HEK293 (cell line): ENCODE measurements around the gene GRM2.

Experiments used
- FEZF1 ChIP-seq: fragments of 450-650 bp; formaldehyde crosslinking; IDR thresholded peaks from 2 replicates; pipeline ENCODE4 v1.5.1; 2016; ENCODE audit warnings: missing biosample characterization, missing genetic modification characterization
- HOXD13 ChIP-seq: sonication (generic); formaldehyde crosslinking; IDR thresholded peaks from 2 replicates; pipeline ENCODE4 v1.8.0; 2022; ENCODE audit warnings: missing genetic modification reagents, borderline replicate concordance
- KLF9 ChIP-seq: fragments of 450-650 bp; formaldehyde crosslinking; IDR thresholded peaks from 2 replicates; pipeline ENCODE4 v1.5.1; 2016; ENCODE audit warnings: missing biosample characterization, missing genetic modification characterization, low read depth
- SETDB1 ChIP-seq: IDR thresholded peaks from one replicate; pipeline ENCODE4 v1.6.1; 2017; ENCODE audit warnings: mild to moderate bottlenecking, low read length, moderate library complexity, mixed read lengths; ENCODE audit not compliant: insufficient read length
- SP2 ChIP-seq: fragments of 450-650 bp; formaldehyde crosslinking; IDR thresholded peaks from 2 replicates; pipeline ENCODE4 v1.5.1; 2016; ENCODE audit warnings: missing biosample characterization, missing genetic modification characterization
- SP7 ChIP-seq: fragments of 450-650 bp; formaldehyde crosslinking; IDR thresholded peaks from 2 replicates; pipeline ENCODE4 v1.5.1; 2016; ENCODE audit warnings: missing biosample characterization, missing genetic modification characterization
- ZBTB1 ChIP-seq: fragments of 450-650 bp; formaldehyde crosslinking; IDR thresholded peaks from 2 replicates; pipeline ENCODE4 v1.5.1; 2016; ENCODE audit warnings: missing biosample characterization, missing genetic modification characterization
- ZBTB21 ChIP-seq: fragments of 450-650 bp; formaldehyde crosslinking; IDR thresholded peaks from 2 replicates; pipeline ENCODE4 v1.5.1; 2017; ENCODE audit warnings: missing biosample characterization, missing genetic modification characterization
- ZFHX2 ChIP-seq: fragments of 450-650 bp; formaldehyde crosslinking; conservative IDR thresholded peaks from 2 replicates; pipeline ENCODE4 v1.5.1; 2016; ENCODE audit warnings: missing biosample characterization, missing genetic modification characterization
- ZIC2 ChIP-seq: fragments of 450-650 bp; formaldehyde crosslinking; IDR thresholded peaks from 2 replicates; pipeline ENCODE4 v1.5.1; 2016; ENCODE audit warnings: missing biosample characterization, missing genetic modification characterization
- ZNF169 ChIP-seq: fragments of 450-650 bp; formaldehyde crosslinking; IDR thresholded peaks from 2 replicates; pipeline ENCODE4 v1.5.1; 2016; ENCODE audit warnings: missing biosample characterization, missing genetic modification characterization
- ZNF211 ChIP-seq: fragments of 450-650 bp; formaldehyde crosslinking; IDR thresholded peaks from 2 replicates; pipeline ENCODE4 v1.5.1; 2016; ENCODE audit warnings: low read depth, missing biosample characterization, missing genetic modification characterization
- ZNF324 ChIP-seq: fragments of 450-650 bp; formaldehyde crosslinking; IDR thresholded peaks from 2 replicates; pipeline ENCODE4 v1.5.1; 2016; ENCODE audit warnings: missing biosample characterization, missing genetic modification characterization
- ZNF335 ChIP-seq: fragments of 450-650 bp; formaldehyde crosslinking; conservative IDR thresholded peaks from 2 replicates; pipeline ENCODE4 v1.5.1; 2016; ENCODE audit warnings: missing biosample characterization, missing genetic modification characterization
- ZNF416 ChIP-seq: fragments of 450-650 bp; formaldehyde crosslinking; IDR thresholded peaks from 2 replicates; pipeline ENCODE4 v1.5.1; 2016; ENCODE audit warnings: missing biosample characterization, missing genetic modification characterization
- ZNF623 ChIP-seq: fragments of 450-650 bp; formaldehyde crosslinking; IDR thresholded peaks from 2 replicates; pipeline ENCODE4 v1.5.1; 2016; ENCODE audit warnings: missing biosample characterization, missing genetic modification characterization
- ZNF670 ChIP-seq: fragments of 450-650 bp; formaldehyde crosslinking; IDR thresholded peaks from 2 replicates; pipeline ENCODE4 v1.5.1; 2016; ENCODE audit warnings: missing biosample characterization, missing genetic modification characterization, low read depth
- ZNF76 ChIP-seq: fragments of 450-650 bp; formaldehyde crosslinking; IDR thresholded peaks from 2 replicates; pipeline ENCODE4; 2016; ENCODE audit warnings: low read depth, missing biosample characterization, missing genetic modification characterization, borderline replicate concordance
- ZNF776 ChIP-seq: fragments of 450-650 bp; formaldehyde crosslinking; IDR thresholded peaks from 2 replicates; pipeline ENCODE4 v1.5.0; 2017; ENCODE audit warnings: missing biosample characterization, missing genetic modification characterization, borderline replicate concordance
- TF ChIP-seq, protein P1 (sequence below): fragments of 450-650 bp; formaldehyde crosslinking; IDR thresholded peaks from 2 replicates; pipeline ENCODE4; 2016; ENCODE audit warnings: missing biosample characterization, missing genetic modification characterization
- TF ChIP-seq, protein P2 (sequence below): fragments of 450-650 bp; formaldehyde crosslinking; IDR thresholded peaks from 2 replicates; pipeline ENCODE4 v1.5.1; 2016; ENCODE audit warnings: missing biosample characterization, missing genetic modification characterization
- TF ChIP-seq, protein P3 (sequence below): fragments of 450-650 bp; formaldehyde crosslinking; IDR thresholded peaks from 2 replicates; pipeline ENCODE4 v1.5.1; 2017; ENCODE audit warnings: missing biosample characterization, missing genetic modification characterization
- TF ChIP-seq, protein P4 (sequence below): fragments of 450-650 bp; formaldehyde crosslinking; IDR thresholded peaks from 2 replicates; pipeline ENCODE4 v1.5.1; 2017; ENCODE audit warnings: missing biosample characterization, missing genetic modification characterization
- TF ChIP-seq, protein P5 (sequence below): fragments of 450-650 bp; formaldehyde crosslinking; IDR thresholded peaks from 2 replicates; pipeline ENCODE4 v1.5.1; 2016; ENCODE audit warnings: missing biosample characterization, missing genetic modification characterization
- TF ChIP-seq, protein P6 (sequence below): fragments of 450-650 bp; formaldehyde crosslinking; IDR thresholded peaks from 2 replicates; pipeline ENCODE4 v1.5.1; 2017; ENCODE audit warnings: missing biosample characterization, missing genetic modification characterization
- TF ChIP-seq, protein P7 (sequence below): fragments of 450-650 bp; formaldehyde crosslinking; IDR thresholded peaks from 2 replicates; pipeline ENCODE4 v1.5.1; 2016; ENCODE audit warnings: missing biosample characterization, missing genetic modification characterization
- TF ChIP-seq, protein P8 (sequence below): fragments of 450-650 bp; formaldehyde crosslinking; IDR thresholded peaks from 2 replicates; pipeline ENCODE4 v1.5.1; 2016; ENCODE audit warnings: missing biosample characterization, missing genetic modification characterization

Gene GRM2

DNA sequence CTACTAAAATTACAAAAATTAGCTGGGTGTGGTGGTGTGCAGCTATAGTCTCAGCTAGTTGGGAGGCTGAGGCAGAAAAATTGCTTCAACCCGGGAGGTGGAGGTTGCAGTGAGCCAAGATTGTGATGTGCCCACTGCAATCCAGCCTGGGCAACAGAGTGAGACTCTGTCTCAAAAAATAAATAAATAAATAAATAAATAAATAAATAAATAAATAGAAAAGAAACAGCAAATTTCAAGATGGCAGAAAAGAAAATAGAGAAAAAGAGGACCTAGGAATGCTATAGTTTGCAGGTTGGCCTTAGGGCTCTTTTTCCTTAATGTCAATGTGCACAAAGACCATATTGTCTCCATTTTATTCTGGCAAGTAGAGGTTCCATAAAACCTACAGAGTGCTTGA lies 44.0 kb downstream of the GRM2 start (continued):
- TF ChIP-seq, protein P1, sequence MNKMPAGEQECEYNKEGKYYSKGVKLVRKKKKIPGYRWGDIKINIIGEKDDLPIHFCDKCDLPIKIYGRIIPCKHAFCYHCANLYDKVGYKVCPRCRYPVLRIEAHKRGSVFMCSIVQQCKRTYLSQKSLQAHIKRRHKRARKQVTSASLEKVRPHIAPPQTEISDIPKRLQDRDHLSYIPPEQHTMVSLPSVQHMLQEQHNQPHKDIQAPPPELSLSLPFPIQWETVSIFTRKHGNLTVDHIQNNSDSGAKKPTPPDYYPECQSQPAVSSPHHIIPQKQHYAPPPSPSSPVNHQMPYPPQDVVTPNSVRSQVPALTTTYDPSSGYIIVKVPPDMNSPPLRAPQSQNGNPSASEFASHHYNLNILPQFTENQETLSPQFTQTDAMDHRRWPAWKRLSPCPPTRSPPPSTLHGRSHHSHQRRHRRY (tag by site-specific recombination): no peak
- TF ChIP-seq ZIC2 (tag by site-specific recombination): no peak
- peak; percentile 64 for TF ChIP-seq ZNF623
- no peak for TF ChIP-seq ZBTB21 (tag by site-specific recombination)
- TF ChIP-seq KLF9 (tag by site-specific recombination): no peak
- no peak for TF ChIP-seq ZNF76
- no peak for TF ChIP-seq HOXD13 (CRISPR knock-in tag)
- no peak for TF ChIP-seq SP7 (tag by site-specific recombination)
- TF ChIP-seq FEZF1 (tag by site-specific recombination): no peak
- TF ChIP-seq, protein P2, sequence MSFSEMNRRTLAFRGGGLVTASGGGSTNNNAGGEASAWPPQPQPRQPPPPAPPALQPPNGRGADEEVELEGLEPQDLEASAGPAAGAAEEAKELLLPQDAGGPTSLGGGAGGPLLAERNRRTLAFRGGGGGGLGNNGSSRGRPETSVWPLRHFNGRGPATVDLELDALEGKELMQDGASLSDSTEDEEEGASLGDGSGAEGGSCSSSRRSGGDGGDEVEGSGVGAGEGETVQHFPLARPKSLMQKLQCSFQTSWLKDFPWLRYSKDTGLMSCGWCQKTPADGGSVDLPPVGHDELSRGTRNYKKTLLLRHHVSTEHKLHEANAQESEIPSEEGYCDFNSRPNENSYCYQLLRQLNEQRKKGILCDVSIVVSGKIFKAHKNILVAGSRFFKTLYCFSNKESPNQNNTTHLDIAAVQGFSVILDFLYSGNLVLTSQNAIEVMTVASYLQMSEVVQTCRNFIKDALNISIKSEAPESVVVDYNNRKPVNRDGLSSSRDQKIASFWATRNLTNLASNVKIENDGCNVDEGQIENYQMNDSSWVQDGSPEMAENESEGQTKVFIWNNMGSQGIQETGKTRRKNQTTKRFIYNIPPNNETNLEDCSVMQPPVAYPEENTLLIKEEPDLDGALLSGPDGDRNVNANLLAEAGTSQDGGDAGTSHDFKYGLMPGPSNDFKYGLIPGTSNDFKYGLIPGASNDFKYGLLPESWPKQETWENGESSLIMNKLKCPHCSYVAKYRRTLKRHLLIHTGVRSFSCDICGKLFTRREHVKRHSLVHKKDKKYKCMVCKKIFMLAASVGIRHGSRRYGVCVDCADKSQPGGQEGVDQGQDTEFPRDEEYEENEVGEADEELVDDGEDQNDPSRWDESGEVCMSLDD: no peak
- no peak for TF ChIP-seq ZNF169 (tag by site-specific recombination)
- TF ChIP-seq SETDB1: no peak
- no peak for TF ChIP-seq ZNF670 (tag by site-specific recombination)
- TF ChIP-seq, protein P3, sequence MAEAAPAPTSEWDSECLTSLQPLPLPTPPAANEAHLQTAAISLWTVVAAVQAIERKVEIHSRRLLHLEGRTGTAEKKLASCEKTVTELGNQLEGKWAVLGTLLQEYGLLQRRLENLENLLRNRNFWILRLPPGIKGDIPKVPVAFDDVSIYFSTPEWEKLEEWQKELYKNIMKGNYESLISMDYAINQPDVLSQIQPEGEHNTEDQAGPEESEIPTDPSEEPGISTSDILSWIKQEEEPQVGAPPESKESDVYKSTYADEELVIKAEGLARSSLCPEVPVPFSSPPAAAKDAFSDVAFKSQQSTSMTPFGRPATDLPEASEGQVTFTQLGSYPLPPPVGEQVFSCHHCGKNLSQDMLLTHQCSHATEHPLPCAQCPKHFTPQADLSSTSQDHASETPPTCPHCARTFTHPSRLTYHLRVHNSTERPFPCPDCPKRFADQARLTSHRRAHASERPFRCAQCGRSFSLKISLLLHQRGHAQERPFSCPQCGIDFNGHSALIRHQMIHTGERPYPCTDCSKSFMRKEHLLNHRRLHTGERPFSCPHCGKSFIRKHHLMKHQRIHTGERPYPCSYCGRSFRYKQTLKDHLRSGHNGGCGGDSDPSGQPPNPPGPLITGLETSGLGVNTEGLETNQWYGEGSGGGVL (tag by site-specific recombination): no peak
- TF ChIP-seq ZNF416 (tag by site-specific recombination): no peak
- TF ChIP-seq, protein P4, sequence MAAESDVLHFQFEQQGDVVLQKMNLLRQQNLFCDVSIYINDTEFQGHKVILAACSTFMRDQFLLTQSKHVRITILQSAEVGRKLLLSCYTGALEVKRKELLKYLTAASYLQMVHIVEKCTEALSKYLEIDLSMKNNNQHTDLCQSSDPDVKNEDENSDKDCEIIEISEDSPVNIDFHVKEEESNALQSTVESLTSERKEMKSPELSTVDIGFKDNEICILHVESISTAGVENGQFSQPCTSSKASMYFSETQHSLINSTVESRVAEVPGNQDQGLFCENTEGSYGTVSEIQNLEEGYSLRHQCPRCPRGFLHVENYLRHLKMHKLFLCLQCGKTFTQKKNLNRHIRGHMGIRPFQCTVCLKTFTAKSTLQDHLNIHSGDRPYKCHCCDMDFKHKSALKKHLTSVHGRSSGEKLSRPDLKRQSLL: no peak
- TF ChIP-seq, protein P5, sequence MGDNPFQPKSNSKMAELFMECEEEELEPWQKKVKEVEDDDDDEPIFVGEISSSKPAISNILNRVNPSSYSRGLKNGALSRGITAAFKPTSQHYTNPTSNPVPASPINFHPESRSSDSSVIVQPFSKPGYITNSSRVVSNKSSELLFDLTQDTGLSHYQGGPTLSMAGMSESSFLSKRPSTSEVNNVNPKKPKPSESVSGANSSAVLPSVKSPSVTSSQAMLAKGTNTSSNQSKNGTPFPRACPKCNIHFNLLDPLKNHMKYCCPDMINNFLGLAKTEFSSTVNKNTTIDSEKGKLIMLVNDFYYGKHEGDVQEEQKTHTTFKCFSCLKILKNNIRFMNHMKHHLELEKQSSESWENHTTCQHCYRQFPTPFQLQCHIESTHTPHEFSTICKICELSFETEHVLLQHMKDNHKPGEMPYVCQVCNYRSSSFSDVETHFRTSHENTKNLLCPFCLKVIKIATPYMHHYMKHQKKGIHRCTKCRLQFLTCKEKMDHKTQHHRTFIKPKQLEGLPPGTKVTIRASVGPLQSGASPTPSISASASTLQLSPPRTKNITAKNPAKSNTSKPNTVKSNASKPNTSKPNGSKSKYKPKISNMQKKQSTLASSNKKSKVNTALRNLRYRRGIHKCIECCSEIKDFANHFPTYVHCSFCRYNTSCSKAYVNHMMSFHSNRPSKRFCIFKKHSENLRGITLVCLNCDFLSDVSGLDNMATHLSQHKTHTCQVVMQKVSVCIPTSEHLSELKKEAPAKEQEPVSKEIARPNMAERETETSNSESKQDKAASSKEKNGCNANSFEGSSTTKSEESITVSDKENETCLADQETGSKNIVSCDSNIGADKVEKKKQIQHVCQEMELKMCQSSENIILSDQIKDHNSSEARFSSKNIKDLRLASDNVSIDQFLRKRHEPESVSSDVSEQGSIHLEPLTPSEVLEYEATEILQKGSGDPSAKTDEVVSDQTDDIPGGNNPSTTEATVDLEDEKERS (tag by site-specific recombination): no peak
- no peak for TF ChIP-seq ZNF776 (tag by site-specific recombination)
- TF ChIP-seq, protein P6, sequence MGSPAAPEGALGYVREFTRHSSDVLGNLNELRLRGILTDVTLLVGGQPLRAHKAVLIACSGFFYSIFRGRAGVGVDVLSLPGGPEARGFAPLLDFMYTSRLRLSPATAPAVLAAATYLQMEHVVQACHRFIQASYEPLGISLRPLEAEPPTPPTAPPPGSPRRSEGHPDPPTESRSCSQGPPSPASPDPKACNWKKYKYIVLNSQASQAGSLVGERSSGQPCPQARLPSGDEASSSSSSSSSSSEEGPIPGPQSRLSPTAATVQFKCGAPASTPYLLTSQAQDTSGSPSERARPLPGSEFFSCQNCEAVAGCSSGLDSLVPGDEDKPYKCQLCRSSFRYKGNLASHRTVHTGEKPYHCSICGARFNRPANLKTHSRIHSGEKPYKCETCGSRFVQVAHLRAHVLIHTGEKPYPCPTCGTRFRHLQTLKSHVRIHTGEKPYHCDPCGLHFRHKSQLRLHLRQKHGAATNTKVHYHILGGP (tag by site-specific recombination): no peak
- no peak for TF ChIP-seq ZNF211 (tag by site-specific recombination)
- no peak for TF ChIP-seq SP2 (tag by site-specific recombination)
- TF ChIP-seq ZFHX2 (tag by site-specific recombination): no peak
- no peak for TF ChIP-seq ZBTB1 (tag by site-specific recombination)
- TF ChIP-seq ZNF324: no peak
- TF ChIP-seq, protein P7, sequence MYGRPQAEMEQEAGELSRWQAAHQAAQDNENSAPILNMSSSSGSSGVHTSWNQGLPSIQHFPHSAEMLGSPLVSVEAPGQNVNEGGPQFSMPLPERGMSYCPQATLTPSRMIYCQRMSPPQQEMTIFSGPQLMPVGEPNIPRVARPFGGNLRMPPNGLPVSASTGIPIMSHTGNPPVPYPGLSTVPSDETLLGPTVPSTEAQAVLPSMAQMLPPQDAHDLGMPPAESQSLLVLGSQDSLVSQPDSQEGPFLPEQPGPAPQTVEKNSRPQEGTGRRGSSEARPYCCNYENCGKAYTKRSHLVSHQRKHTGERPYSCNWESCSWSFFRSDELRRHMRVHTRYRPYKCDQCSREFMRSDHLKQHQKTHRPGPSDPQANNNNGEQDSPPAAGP (tag by site-specific recombination): no peak
- TF ChIP-seq, protein P8, sequence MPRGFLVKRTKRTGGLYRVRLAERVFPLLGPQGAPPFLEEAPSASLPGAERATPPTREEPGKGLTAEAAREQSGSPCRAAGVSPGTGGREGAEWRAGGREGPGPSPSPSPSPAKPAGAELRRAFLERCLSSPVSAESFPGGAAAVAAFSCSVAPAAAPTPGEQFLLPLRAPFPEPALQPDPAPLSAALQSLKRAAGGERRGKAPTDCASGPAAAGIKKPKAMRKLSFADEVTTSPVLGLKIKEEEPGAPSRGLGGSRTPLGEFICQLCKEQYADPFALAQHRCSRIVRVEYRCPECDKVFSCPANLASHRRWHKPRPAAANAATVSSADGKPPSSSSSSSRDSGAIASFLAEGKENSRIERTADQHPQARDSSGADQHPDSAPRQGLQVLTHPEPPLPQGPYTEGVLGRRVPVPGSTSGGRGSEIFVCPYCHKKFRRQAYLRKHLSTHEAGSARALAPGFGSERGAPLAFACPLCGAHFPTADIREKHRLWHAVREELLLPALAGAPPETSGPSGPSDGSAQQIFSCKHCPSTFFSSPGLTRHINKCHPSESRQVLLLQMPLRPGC (tag by site-specific recombination): no peak
- TF ChIP-seq ZNF335: no peak
